Measurements from ENCODE around the gene TBC1D1. TPM values are rescaled to one million over a fixed set of nuclear protein-coding genes. Genes with fewer than 3 reads are reported as not detected.

TBC1D1 gene
- total RNA-seq, 1 donor from 2014 or later: 133 TPM

DNA sequence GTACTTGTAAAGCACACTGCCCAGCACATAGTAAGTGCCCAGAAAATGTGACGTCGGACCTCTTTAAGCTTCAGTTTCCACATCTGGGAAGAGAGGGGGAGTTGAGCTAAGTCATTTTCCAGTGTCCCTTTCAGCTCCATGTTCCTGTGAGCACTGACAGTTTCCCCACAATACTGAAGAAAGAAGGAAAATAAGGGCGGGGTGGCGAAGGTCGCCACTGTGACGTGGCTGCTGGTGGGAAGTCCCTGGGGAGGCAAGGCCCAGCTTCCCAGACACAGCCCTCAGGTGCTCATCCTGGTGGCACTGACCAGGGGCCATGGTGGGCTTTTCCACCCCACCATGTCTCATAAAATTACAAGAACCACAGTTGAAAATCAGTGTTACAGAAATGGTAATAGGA, 191.1 kb downstream of the TBC1D1 start:
- no peak overlapping the region for H3K4me3 ChIP-seq (ENCODE audit: low read depth, low read length)
- H3K36me3 ChIP-seq (ENCODE audit: control insufficient read depth, insufficient read depth, low read length): no peaks in the 10 kb centered on the region
- no peaks in the 10 kb centered on the region for H3K27me3 ChIP-seq (ENCODE audit: control insufficient read depth, insufficient read depth, low read length)
- TF ChIP-seq, protein P1, sequence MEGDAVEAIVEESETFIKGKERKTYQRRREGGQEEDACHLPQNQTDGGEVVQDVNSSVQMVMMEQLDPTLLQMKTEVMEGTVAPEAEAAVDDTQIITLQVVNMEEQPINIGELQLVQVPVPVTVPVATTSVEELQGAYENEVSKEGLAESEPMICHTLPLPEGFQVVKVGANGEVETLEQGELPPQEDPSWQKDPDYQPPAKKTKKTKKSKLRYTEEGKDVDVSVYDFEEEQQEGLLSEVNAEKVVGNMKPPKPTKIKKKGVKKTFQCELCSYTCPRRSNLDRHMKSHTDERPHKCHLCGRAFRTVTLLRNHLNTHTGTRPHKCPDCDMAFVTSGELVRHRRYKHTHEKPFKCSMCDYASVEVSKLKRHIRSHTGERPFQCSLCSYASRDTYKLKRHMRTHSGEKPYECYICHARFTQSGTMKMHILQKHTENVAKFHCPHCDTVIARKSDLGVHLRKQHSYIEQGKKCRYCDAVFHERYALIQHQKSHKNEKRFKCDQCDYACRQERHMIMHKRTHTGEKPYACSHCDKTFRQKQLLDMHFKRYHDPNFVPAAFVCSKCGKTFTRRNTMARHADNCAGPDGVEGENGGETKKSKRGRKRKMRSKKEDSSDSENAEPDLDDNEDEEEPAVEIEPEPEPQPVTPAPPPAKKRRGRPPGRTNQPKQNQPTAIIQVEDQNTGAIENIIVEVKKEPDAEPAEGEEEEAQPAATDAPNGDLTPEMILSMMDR (IDR thresholded peaks at IDR 0.05; ENCODE audit: insufficient read depth, low read length, poor library complexity, severe bottlenecking): no peak
- no peak for DNase-seq (ENCODE audit: low read depth)

DNA sequence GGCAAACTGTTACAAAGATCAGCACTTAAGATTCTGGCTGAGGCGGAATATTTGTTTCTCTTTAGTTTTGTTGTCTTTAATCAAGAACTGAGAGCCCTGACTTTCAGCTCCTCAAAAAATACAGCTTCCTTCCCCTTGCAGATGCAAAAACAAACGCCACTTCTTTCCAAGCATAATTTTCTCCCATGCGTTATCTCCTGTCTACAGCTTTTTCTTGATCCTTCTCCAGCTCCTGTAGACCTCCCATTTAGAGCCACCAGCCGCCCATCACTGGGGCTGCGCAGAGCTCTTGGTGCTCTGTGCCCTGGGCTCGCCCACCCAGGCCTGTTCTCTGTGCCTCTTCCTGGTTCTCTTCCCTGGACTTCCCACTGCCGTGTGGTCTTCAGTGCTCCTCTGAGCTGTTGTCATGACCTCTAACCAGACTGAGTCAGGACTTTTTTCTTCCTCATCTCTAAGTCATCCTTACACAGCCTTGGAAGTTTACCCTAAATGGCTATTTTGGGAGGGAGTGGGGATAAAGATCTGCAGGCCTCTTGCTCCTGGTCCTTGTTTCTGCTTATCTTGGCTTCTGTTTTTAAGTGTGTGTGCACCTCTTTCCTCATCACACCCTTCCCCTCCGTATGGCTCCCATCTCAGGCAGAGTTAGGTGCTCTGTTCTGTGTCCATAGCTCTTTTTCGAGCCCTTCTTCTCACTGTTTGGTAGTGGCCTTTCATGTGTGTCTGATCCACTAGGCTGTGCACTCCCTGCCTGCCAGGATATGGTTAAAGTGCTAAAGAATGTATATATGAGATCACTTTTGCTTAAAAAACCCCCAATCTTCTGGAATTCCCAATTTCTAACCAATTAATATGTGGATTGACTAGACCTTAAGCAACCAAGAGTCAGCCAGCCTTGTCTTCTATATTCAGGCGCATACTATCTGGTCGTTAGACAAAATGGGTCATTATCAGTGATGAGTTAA, 191.8 kb downstream of the TBC1D1 start:
- Histone ChIP-seq H3K4me3 (ENCODE audit: low read depth, low read length) (no peak overlapping the region), H3K36me3 (ENCODE audit: control insufficient read depth, insufficient read depth, low read length) (no peaks in the 10 kb centered on the region), H3K27me3 (ENCODE audit: control insufficient read depth, insufficient read depth, low read length) (no peaks in the 10 kb centered on the region)
- TF ChIP-seq, protein P1 (IDR thresholded peaks at IDR 0.05; ENCODE audit: insufficient read depth, low read length, poor library complexity, severe bottlenecking): no peak
- no peak for DNase-seq (ENCODE audit: low read depth)

DNA sequence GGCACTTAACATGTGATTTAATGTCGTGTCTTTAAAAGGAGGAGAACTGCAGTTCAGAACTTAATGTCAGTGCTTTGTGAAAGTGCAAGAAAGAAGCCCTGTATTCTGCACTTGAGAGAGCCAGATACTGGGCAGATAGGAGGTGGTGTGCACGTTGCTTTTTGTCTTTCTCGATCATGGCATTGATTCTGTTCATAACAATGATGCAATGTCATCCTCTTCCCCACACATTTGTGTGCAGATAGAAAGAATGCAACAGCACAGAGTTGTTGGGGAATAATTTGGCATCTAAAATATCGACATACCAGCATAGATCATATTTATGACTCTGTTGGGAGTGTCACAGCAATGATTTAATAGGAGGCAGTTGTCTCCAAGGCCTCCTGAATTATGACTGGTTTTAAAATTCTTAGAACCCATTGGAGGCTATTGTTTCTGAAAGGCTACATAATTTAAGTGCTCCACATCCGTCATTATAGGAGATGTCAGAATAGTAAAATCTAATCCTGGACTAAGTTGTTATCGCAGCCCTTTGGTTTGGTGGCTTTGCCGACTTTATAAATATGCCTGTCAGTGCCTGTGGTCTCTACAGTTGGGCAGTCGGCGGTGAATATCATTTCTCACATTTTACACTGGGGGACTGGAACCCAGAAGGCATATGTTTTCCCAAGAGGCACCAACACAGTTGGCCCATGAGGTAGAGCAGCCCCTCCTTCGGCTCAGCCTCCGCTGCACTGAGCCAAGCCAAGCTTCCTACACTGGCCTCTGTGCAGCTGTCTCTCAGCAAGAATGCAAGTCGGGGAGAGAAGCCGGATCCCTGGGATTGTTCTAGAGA, 194.2 kb downstream of the TBC1D1 start:
- no peaks in the 10 kb centered on the region for H3K36me3 ChIP-seq (ENCODE audit: control insufficient read depth, insufficient read depth, low read length)
- no peaks in the 10 kb centered on the region for H3K27me3 ChIP-seq (ENCODE audit: control insufficient read depth, insufficient read depth, low read length)
- TF ChIP-seq, protein P1 (IDR thresholded peaks at IDR 0.05; ENCODE audit: insufficient read depth, low read length, poor library complexity, severe bottlenecking): no peak
- no peak overlapping the region for H3K4me3 ChIP-seq (ENCODE audit: low read depth, low read length)
- no peak for DNase-seq (ENCODE audit: low read depth)

DNA sequence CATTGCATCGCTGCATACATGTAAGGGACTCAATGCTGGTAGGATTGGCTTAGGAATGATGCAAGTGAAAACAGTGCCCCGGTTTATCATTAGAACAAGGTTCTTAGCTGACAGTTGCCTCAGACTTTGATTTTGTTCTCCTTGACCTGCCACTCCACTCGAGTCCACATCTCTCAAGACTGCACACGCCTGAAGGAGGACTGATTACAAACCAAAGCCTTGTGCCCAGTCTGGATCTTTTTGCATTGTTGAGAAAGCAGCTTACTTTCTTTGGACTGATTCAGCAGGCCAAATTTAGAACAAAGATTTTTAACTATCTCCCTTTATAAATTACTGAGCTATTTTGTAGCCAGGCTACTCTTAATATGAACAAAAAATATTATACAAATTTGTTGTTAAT, 194.9 kb downstream of the TBC1D1 start:
- no peaks in the 10 kb centered on the region for H3K36me3 ChIP-seq (ENCODE audit: control insufficient read depth, insufficient read depth, low read length)
- TF ChIP-seq, protein P1 (IDR thresholded peaks at IDR 0.05; ENCODE audit: insufficient read depth, low read length, poor library complexity, severe bottlenecking): no peak
- no peak overlapping the region for H3K4me3 ChIP-seq (ENCODE audit: low read depth, low read length)
- DNase-seq (ENCODE audit: low read depth): no peak
- H3K27me3 ChIP-seq (ENCODE audit: control insufficient read depth, insufficient read depth, low read length): no peaks in the 10 kb centered on the region

DNA sequence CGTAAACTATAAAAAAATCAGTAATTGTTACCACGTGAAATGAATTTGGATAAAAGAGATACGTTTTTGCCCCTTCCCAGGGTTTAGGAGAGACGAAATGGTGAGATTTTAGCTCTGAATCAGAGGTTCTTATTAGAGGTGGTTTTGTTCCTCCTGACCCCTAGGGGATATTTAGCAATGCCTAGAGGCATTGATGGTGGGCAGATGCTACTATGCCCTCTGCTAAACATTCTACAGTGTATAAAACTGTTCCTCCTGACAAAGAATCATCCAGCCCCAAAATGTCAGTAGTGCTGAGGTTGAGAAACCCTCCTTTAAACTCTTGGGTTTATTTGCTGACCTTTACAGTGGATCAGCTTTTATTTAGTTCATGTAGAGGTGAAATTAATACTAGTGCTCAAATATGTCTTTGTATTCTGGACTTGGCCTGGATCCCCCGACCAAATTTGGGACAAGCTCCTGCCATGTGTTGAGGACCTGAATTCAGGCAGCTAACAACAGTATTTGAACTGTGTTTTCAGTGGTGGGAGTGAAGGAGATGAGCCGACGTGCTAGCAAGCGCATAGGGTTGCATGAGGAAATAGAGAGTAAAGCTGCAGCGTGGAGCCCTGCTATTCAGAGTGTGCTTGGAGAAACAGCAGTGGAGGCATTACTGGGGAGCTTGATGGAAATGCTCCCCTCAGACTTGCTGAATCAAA, 195.4 kb downstream of the TBC1D1 start:
- Histone ChIP-seq H3K27me3 (ENCODE audit: control insufficient read depth, insufficient read depth, low read length) (no peaks in the 10 kb centered on the region), H3K36me3 (ENCODE audit: control insufficient read depth, insufficient read depth, low read length) (no peaks in the 10 kb centered on the region), H3K4me3 (ENCODE audit: low read depth, low read length) (no peak overlapping the region)
- TF ChIP-seq, protein P1 (IDR thresholded peaks at IDR 0.05; ENCODE audit: insufficient read depth, low read length, poor library complexity, severe bottlenecking): no peak
- DNase-seq (ENCODE audit: low read depth): no peak
